GM21786 (cell line): ENCODE measurements around the gene NFIB.

ENCODE experiments used
- ATAC-seq: cut with Tn5 transposase; IDR thresholded peaks from one replicate; pipeline ENCODE4 v1.9.1; 2021; ENCODE audit not compliant: unreplicated experiment

NFIB gene

GRCh38 chr9:14321517-14322130 lies 7.7 kb upstream of the NFIB start:
- ATAC-seq, result no peak

DNA sequence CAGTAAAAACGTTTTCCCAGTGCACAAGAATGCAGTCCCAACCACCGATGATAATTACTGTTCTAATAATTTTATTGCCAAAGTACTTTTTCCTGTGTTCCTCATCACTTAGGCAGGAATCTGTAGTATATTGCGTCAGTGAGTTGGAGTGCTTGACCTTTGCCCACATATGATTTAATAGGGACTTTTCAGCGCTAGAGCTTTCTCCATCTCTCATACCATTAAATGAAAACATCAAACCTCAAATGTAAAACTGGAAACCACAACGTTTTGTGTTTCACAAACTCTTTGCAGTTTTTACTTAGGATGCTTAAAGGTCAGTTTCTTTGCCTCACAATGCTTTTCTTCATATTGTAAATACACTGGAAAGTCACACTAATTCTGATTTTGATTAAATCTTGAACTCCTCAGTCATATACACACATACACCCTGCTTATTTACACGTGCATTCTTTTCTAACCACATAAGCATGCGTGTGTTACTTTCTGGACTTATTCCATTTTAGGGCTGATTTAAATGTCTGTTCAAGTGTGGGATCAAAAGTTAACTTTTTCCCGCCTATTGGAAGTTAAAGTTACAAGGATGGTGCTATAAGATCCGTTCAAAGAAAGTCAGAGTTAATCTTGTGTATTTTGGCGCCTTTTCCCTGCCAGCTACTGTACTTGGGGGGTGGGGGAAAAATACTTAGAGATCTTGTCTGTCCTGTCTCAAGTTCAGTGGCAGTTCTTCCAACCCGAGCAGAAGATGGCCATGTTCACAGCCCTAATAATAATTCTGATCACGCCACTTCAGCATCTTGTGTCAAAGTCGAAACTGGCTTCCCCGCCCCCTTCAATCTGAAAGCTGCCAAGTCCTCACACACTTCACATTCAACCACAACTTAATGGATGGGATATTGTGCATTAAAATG lies 6.6 kb upstream of the NFIB start:
- ATAC-seq, result no peak

DNA sequence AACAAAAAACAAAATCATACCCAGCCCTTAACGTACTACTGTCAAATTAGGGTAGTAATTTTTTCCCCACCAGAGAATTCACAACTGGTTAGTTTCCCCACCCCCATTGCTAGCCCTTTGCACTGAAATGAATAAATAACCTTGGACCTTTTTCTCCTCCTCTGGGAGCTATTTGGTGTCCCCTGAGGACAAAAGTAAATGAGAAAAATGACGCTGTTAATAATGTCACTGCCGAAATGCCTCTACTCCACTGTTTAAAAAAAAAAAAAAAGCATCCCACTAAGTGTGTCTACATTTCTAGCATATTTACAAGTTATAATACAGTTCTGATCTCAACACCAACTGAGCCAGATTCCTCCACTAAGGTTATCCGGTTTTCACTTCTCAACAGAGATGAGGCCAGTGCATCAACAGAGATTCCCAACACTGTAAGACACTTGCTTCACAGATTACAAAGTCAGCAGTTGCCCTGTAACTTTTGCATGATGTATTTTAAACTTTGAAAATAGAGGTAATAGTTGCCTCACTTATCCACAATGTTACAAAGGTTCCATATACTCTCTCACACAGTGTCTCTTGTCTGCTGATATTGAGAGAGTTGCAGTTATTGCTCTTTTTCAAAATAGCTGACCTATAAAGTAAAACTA lies 5.1 kb upstream of the NFIB start:
- ATAC-seq, result no peak

GRCh38 chr9:14318361-14318760 lies 4.4 kb upstream of the NFIB start:
- ATAC-seq, result no peak

- peak; percentile 19 for ATAC-seq
These were observed 3.9 kb upstream of the NFIB start for GRCh38 chr9:14317667-14318320.

DNA sequence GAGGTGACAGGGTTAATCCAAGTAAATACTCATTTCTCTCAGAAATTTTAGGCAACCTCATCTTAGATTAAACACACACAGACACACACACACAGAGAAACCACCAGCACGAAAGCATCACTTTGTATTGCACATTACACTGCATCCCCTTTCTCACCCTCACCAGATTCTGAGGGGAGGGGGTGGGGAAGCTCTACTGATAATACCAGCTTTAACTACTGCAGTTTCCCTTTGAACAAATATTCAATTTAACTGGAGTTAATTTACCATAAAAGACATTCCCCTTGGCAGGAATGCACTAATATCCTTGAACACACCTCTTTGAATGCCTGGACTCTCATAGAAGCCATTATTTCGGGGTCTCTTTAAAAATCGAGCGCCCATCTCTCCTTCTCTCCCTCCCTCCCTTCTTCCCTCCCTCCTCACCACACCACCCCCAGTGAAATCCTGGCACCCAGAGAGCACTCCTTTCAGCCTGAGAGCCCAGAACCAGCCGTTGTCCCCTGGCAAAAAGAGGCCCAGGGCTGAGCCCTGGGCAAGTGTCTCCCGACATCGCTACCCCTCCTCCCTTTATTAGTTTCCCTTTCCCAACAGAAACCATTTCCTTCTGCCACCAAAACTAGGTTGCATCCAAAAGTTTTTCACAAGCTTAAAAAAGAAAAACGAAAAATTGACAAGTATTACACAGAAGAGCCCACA lies 2.8 kb upstream of the NFIB start:
- no peak for ATAC-seq

GRCh38 chr9:14315875-14316601 lies 2.1 kb upstream of the NFIB start:
- ATAC-seq, result no peak

- peak; percentile 25 for ATAC-seq
These were observed 1.3 kb upstream of the NFIB start for GRCh38 chr9:14314929-14315874.

DNA sequence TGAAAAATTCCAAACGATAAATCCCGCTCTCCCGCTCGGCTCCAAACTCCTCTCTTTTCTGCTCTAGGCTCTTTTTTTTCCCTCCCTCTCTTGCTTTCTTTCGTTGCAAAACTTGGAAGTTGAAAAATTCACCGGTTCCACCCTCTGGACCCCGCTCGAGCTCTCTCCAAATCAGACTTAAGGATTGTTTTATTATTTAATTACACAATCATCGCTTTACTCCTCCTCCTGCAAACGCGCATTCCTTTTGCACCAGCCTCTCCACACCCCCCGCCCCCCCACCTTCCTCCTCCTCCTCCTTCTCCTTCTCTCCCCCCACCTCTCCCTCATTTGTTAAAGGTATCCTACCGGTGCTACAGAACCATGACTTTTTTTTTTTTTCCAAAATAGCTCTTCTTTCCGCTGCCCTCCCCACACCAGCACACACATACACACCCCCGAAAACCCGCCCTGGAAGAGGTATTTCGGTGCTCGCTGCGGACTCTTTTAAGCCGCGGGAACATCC lies 535 bp upstream of the NFIB start:
- no peak for ATAC-seq

- ATAC-seq, result no peak
These were observed 482 bp downstream of the NFIB start for GRCh38 chr9:14313378-14313940.

GRCh38 chr9:14312719-14313377 lies 1.1 kb downstream of the NFIB start:
- ATAC-seq, result no peak

DNA sequence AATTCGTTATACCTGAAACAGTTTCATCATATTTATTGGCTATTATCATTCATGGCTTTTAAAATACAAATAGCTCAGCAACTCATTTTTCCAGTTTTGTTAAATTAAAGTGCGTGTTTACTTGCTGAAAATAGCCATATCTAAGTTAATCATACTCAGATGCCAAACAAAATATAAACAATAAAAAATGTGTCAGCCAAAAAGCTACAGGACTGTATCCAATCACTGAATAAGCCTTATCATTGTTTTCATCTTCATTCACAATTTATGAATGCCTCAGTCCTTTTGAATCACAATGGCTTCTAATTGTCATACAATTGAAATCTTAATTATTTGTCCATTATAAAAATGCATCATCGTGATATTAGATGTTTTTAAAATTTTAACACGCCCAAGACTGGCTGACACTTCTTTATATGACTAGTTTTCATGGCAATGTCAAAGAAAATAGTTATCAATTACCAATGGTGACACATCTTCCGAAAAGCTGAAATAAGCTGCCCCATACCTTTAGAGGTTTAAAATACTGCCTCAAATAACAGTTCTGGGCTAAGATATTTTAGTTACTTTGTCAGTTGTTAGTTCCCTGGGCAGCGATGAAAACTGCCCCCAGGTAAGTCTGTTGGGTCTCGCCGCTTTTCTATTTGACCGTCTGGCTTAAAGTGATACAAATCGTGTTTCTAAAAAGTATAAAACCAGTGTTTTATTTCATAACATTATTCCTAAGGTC lies 1.8 kb downstream of the NFIB start:
- no peak for ATAC-seq

DNA sequence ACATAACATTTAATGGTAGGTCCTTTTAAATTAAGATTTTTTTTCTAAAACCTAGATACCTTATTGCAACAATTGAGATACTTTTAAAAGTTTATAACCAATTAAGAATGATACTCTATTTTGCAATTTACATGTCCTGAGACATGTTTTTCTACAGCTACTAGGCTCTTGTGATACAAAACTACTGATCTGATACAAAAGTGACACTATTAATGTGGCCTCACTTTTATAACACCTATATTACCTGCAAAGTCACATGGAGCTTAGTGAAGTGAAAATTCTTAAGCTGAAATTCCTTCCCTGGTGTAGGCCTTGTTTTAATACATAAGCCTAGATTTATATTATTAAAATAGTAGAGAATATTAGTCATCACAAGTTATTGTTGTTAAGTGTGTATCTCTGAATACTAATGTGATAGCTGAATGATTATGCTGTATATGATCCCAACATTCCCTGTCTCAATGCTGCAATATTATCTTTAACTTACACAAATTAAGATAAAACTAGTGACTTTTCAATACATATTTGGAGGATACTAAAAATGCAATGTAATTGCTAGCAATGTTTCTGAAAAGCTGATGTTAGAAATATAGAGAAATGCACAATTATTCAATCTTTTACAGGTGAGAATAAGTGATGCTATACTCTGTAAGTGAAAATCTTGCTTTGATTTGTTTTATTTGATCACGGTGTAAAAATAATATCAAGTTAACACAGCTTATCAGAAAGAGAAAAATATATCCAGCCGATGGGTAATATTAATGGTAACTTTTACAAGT lies 2.6 kb downstream of the NFIB start:
- ATAC-seq, result no peak

- ATAC-seq, result no peak
These were observed 3.6 kb downstream of the NFIB start for GRCh38 chr9:14310311-14310710.

DNA sequence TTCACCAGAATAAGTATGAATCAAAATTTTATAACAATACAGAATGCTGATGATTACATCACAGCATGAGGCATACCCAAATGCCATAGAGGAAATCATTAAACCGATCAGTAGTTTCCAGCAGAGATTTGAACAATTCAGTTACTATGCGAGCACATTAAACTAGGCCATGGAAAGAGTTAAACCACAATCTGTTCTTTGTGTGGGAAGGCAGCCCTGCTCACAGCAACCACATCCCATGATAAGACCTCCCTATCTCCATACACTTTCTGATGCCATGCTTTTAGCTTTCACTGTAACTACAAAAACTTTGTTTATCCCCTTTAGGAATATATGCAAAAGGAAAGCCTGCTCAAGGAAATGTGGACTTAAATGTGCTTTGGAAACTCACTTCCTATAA lies 4.5 kb downstream of the NFIB start:
- ATAC-seq, result no peak

- ATAC-seq, result no peak
These were observed 5.1 kb downstream of the NFIB start for GRCh38 chr9:14308853-14309145.
